ENCODE results near the gene SELENOI.

- TF ChIP-seq CTCF (conservative IDR thresholded peaks at IDR 0.05; ENCODE audit: low read depth, low read length) (no peak), POLR2A (IDR thresholded peaks at IDR 0.05; ENCODE audit: low read depth, low read length) (no peak), MAFK (IDR thresholded peaks at IDR 0.05; ENCODE audit: low read depth, low read length) (no peak), NFE2L2 (IDR thresholded peaks at IDR 0.05; ENCODE audit: low read depth, low read length) (no peak), RAD21 (IDR thresholded peaks at IDR 0.05; ENCODE audit: low read length) (no peak), MXI1 (IDR thresholded peaks at IDR 0.05; ENCODE audit: borderline replicate concordance, low read depth, low read length) (no peak), RFX5 (IDR thresholded peaks at IDR 0.05; ENCODE audit: low read depth, low read length) (no peak), BHLHE40 (IDR thresholded peaks at IDR 0.05; ENCODE audit: low read depth, low read length) (no peak), MAZ (IDR thresholded peaks at IDR 0.05; ENCODE audit: borderline replicate concordance, low read depth, low read length) (no peak), SMC3 (IDR thresholded peaks at IDR 0.05; ENCODE audit: low read depth, low read length) (no peak), CHD1 (IDR thresholded peaks at IDR 0.05; ENCODE audit: low read depth, low read length) (no peak)
- TF ChIP-seq, protein P1, sequence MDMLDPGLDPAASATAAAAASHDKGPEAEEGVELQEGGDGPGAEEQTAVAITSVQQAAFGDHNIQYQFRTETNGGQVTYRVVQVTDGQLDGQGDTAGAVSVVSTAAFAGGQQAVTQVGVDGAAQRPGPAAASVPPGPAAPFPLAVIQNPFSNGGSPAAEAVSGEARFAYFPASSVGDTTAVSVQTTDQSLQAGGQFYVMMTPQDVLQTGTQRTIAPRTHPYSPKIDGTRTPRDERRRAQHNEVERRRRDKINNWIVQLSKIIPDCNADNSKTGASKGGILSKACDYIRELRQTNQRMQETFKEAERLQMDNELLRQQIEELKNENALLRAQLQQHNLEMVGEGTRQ (IDR thresholded peaks at IDR 0.05; ENCODE audit: low read depth, low read length): no peak
Measured at GRCh38 chr2:26428846-26429245, 82.9 kb downstream of the SELENOI start.
